HG02588 (cell line): Measurements from ENCODE around the gene PODXL2.

Experiments used
- ATAC-seq: cut with Tn5 transposase; IDR thresholded peaks from one replicate; pipeline ENCODE4 v1.9.1; 2021; ENCODE audit warnings: mild to moderate bottlenecking, moderate library complexity; ENCODE audit not compliant: unreplicated experiment

The PODXL2 gene

DNA sequence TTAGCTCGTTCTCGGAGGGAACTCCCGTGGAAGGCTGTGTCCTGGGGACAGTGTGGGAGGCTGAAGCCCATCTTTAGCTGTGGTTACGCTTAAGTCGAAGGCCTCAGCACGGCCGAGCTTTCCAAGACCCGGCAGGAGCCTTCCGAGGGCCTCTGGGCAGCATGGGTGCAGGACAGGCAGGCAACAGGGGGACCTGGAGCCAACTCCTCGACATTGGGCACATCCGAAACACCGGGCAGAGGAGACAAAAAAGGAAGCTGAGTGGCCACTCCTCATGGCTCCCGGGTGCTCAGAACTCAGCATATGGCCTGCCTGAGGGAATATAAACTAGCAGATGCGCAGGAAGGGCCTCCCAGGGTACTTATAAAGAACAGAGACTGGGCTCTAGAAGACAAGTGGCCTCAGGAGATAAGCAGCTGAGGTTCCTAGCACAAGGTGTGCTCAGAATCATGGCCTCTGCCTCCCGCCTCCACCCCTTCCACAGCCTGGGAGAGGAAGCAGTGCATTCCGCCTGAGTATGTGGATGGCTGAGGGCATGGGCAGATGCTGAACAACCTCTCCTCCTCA lies 77.9 kb downstream of the PODXL2 start:
- ATAC-seq: no peak

DNA sequence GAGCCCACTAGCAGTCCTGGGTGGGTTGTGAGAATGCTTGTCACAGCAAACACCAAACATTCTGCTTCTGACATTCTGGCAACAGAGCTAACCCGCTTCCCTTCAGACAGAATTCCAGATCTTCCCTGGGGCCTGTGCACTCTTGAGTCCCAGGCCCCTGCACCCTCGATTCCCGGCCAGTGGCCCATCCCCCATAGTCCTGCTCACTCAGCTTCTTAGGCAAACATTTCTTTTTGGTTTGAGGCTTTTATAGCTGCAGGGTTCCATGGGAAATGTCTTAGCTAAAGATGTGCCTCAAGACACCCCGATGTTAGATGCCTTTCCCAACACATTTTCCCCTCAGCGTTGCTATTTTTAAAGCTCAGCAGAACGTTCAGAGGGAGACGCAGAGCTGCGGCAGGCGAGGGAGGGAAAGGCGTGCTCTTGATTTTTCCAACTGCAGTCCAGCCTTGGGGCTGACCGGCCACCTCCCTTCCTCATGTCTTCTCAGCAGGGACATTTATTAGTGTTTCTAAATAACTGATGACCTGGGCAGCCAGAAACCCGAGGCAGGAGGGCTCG lies 78.9 kb downstream of the PODXL2 start:
- ATAC-seq: no peak

- no peak for ATAC-seq
Observed at GRCh38 chr3:127708837-127709236, 79.9 kb downstream of the PODXL2 start.

DNA sequence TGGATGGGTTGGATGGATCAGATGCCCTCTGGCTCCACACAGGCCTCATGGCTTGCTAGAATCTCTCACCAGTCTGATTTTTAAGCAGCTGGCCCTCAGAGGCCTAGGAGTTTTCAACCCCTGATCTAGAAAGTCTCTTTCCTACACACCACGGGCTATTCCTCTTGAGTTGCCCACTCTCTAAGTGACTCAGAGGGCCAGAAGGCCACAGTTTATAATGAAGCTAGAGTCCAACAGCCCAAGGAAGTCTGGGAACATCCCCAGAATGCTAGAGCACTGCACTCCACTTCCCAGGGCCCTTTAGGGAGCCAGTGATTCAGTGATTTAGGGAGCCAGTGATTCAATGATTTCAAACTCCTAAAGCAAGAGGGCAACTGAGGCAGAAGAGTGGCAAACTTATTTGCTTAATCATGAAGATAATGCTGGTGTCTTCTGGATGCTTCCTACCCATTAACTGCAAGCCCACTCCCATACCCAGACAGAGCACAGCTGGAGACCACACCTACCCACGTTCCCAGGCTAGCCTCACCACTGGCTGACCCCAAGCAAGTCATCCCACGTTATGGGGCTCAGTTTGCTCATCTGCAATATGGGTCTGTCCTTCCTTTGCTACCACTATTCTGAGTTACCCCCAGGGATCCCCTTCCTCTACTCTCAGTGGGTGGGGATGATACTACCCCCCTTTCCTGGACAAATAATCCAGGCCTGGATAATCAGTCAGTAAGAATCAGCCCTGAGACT lies 80.5 kb downstream of the PODXL2 start:
- no peak for ATAC-seq

- ATAC-seq: no peak
Observed at GRCh38 chr3:127710155-127710941, 81.4 kb downstream of the PODXL2 start.

GRCh38 chr3:127711021-127711695 lies 82.2 kb downstream of the PODXL2 start:
- ATAC-seq: no peak

GRCh38 chr3:127711896-127712295 lies 82.9 kb downstream of the PODXL2 start:
- no peak for ATAC-seq

DNA sequence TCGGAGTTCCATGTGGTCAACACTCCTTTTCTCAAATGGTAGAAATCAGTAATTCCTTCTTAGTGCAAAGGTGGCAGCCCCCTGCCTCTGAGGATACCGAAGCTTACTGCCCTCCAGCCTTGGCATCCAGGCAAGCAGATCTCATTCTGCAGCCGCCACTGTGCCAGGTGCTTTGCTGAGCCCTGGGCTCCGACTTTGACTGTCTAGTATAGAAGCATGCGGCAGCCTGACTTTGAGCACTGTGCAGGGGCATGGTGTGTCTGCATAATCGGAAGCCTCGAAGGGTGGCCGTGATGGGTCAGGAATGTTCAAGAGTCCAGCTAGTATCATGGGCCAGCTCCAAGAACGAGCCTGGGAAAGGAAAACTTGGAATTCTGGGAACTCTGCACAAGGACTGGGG lies 83.5 kb downstream of the PODXL2 start:
- ATAC-seq: no peak

DNA sequence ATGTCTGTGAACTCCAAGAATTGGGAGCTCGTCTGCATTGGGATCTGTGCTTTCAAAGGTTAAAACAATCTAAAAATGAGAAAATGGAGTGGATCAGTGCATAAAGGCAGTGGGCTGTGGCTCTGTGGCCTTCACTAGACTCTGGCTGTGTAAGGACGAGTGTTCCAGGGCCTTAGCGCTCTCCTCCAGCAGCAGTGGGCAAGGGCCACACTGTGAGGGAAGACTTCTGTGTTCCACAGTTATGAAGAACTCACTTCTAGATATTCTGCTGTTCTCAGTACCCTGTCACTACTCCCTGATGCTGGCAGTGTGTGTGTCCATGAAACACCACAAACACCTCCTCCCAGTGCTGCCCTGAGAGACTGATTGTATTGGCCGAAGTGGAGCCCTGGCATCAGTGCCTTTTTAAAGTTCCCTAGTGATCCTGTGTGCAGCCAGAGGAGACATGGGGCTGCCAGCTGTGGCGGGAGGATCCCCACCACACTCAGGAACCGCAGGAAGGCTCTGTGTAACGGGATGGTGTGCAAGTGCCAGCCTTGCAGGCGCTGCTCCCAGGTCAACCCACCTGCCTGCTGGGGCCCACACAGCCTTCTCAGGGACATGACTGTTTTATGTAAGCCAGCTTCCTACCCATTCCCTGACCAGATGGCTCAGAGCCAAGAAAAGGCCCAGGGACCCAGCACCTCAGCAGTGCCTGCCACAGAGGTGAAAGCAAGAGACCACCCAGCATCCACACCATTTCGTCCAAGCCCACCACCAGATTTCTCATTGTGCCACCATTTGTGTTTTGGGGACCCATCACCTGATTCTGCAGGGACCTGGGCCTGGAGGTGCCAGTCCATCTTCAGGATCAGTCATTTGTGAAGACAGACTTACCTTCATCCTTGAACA lies 84.1 kb downstream of the PODXL2 start:
- ATAC-seq: no peak

DNA sequence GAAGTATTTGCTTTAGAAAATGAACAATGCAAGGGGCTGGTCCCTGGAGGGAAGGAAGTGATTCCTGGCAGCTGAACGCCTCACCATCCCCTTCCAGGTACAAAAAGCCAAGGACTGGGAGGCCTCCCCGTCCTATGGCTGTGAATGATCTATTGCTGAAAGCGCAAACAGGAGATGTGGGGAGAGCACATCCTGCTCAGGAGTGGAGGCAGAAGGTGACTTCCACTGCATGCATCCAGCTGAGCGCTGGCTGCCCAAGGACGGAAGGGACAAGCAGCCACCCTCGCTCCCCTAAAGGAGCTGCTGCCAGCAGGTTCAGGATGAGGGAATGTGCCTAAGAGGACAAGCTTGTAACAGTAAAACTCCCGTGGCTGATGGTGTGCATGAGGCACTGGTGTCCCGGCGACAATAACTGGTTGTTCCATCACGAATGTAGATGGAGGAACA lies 85.2 kb downstream of the PODXL2 start:
- no peak for ATAC-seq

DNA sequence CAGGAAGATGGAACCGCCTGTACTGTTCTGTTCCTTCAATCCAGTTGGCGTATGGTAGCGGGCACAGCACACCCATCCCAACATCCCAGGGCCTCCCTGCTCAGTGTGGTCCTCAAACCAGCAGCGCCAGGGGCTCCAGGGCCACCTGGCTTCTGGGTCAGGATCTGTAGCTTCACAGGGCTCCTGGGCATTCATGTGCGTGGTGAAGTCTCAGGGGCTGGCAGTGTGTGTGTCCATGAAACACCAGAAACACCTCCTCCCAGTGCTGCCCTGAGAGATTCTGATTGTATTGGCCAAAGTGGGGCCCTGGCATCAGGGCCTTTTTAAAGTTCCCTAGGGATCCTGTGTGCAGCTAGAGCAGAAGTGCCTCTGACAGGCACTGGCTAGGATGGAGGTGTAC lies 85.9 kb downstream of the PODXL2 start:
- no peak for ATAC-seq

DNA sequence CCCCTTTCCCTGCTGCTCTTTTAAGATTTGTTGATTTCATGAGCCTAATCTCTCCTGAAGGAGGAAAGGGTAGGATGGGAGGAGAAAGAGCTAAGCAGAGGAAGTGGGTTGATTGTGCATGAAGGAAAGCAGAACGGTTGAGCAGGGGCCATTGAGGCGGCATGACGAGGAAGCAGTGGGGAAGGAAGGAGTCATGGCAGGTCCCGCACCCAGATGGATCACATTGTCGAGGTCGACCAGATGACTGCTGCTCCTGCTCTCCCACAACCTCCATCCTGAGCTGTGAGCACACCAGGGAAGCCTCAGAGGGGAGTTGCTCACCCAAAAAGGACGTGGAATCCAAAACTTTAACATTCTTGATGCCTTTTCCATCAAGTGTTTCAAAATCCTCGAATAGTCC lies 86.5 kb downstream of the PODXL2 start:
- no peak for ATAC-seq

GRCh38 chr3:127716384-127716783 lies 87.4 kb downstream of the PODXL2 start:
- ATAC-seq: no peak

DNA sequence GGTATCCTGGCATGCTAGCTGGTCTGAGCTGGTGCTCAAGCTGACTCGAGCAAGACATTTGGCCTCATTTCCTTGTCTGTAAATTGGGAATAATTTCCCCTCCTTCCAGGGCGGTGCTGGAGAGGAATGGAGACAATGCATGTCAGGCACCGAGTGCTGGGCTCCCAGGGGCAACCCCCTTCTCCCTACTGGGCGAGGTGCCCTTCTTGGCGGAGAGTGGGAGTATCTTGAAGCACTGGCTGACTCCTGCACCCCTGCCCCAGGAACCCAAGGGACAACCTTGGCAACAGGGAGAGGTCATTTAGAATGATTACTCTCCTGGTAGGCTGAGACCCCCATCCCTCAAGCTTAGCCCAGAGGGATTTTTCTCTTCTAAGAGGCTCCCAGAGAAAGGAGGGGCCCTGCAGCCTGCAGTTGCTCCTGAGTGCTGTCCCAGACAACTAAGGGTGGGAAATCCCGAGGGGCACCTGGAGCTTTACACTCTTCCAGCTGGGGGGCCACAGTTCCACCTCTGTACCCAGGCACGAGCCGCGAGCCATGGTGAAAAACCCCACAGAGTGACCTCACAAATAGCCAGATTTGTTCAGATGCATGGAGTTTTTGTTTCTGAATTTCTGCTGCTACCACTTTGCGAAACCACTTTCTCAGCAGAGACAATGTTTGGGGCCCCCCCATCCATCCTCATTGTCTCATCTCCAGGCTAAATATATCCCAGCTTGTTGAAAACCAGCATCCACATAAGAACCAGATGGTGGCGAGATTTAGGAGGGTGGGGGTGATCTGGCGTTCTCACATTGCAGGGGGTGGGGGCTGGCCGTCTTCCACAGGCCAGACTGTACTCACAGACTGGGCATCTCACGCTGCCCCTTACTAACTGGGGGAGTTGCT lies 88.6 kb downstream of the PODXL2 start:
- ATAC-seq: no peak

DNA sequence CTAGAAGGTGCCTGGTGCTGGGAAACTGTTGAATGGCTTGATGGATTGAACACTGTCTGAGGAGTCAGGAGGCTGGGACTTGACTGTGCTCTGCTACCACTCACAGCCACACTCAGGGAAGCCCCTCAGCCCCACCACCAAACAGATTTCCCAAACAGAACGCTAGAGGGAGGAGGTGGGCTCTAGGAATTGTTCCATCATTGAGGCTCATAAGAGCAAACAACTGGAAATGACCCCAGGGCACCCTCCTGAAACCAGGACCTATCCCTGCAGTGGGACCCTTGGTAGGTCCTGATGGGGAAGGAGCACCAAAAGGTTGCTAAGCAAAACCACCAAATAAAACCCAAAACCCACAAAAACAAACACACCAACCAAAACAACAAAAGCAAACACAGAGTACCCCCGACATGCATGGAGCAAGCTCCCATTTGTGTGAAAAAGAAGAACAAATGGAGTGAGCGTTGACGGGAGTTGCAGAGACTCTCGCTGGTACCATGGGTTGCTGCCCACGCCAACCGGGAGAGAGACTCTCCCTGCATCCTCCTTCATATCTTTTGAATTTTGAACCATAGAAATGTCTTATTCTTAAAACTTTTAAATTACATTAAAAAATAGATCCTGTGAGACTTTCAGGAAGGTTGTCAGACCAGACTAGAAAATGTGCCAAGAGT lies 89.4 kb downstream of the PODXL2 start:
- ATAC-seq: no peak

- no peak for ATAC-seq
Observed at GRCh38 chr3:127718916-127719290, 89.9 kb downstream of the PODXL2 start.

- ATAC-seq: no peak
Observed at GRCh38 chr3:127719369-127719768, 90.4 kb downstream of the PODXL2 start.

DNA sequence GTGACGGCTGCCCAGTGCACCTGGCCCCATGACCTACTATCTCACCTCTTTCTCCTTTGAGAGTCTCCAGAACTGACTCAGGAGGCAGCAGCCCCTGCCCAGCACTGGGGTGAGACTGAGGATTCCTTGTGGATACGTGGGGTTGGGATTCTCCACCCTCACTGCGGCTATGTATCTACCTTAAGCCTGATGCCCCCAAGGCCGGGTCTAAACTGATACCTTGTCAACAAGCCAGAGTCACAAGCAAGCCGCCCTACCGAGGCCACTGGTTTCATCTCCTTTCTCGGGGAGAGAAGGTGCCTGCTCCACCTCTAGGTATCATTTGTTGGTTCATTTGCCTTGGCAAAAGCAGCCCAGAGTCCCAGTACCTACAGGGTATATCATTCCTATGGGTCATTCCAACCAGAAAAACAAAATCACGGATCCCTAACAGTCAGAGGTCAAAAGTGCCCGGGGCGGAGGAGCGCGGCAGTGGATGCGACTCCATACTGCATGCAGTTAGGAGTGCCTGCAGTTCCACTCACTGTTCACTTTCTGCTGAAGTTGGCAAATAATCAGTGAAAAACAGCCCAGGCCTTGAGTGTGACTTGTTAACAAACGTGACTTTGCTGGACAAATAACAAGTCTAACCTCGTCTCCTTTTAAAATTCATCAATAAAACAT lies 91.3 kb downstream of the PODXL2 start:
- ATAC-seq: no peak
